ENCODE measurements around the gene ERG28. TPM values are rescaled to one million over a fixed set of nuclear protein-coding genes. Genes with fewer than 3 reads are reported as not detected.

ERG28 gene
- polyA plus RNA-seq, 1 of the 3 experiments (the other 2 are of a cell fraction) = 14.8 TPM

GRCh38 chr14:75626863-75627262 lies 33.8 kb downstream of the ERG28 start:
- ChIA-PET CTCF (interaction anchor here (0.6 to 2.6 kb wide), 2 partner anchors 8 to 27 kb away, joined by 3 to 11 read pairs; no protein-coding TSS in a partner anchor), POLR2A (no interaction called here)
- no peaks in the 10 kb centered on the region for H3K9me3 ChIP-seq
- H3K9me2 ChIP-seq = no peaks in the 10 kb centered on the region
- H2AFZ ChIP-seq (ENCODE audit: low read depth) = no peak overlapping the region
- H3K4me2 ChIP-seq = no peak overlapping the region
- peaks cover 7% of the 10 kb centered on the region; the same call in 1 of the 2 replicates for H3K27me3 ChIP-seq (ENCODE audit: insufficient read depth)
- no peak for DNase-seq
- WGBS (ENCODE audit: low lambda C conversion rate) = 30% methylated on average over 3 of the region's 3 CpGs
- H3K9ac ChIP-seq = no peak overlapping the region
- H3K27ac ChIP-seq (ENCODE audit: low read depth in 2 of 2, low read length in 1 of 2) = no peak overlapping the region
- no peaks in the 10 kb centered on the region for H3K36me3 ChIP-seq (replicated peaks in 1 of 2; ENCODE audit: control insufficient read depth in 1 of 2, insufficient read depth in 2 of 2, low read length in 1 of 2)
- H3K79me2 ChIP-seq (ENCODE audit: insufficient read depth) = no peaks in the 10 kb centered on the region
- H3K4me3 ChIP-seq (ENCODE audit: low read depth in 2 of 2, low read length in 1 of 2) = no peak overlapping the region
- no peaks in the 10 kb centered on the region for H4K20me1 ChIP-seq (ENCODE audit: insufficient read depth)
- no peaks in the 10 kb centered on the region for H3K4me1 ChIP-seq (ENCODE audit: control insufficient read depth in 1 of 2, insufficient read depth in 2 of 2, low read depth in 1 of 2, low read length in 1 of 2)
- TF ChIP-seq NRF1 (IDR thresholded peaks at IDR 0.05; ENCODE audit: low read depth, low read length) (no peak), EZH2phosphoT487 (IDR thresholded peaks at IDR 0.05; ENCODE audit: borderline replicate concordance, low read depth) (no peak), CHD2 (IDR thresholded peaks at IDR 0.05; ENCODE audit: low read length, partially characterized antibody) (no peak), CTCF (IDR thresholded peaks at IDR 0.05) (no peak), NFIC (IDR thresholded peaks at IDR 0.05; ENCODE audit: borderline replicate concordance) (no peak), EP300 (IDR thresholded peaks at IDR 0.05; ENCODE audit: borderline replicate concordance in 1 of 2, low read depth in 1 of 2, low read length in 1 of 2) (no peak), MEF2A (IDR thresholded peaks at IDR 0.05; ENCODE audit: borderline replicate concordance, low read depth) (no peak), GATA2 (CRISPR knock-in tag; IDR thresholded peaks at IDR 0.05) (no peak)
- H3F3A ChIP-seq (replicated peaks; ENCODE audit: insufficient read depth) = no peaks in the 10 kb centered on the region

GRCh38 chr14:75626396-75626795 lies 34.3 kb downstream of the ERG28 start:
- no peak for DNase-seq
- H3K9me2 ChIP-seq = no peaks in the 10 kb centered on the region
- no peaks in the 10 kb centered on the region for H3F3A ChIP-seq (replicated peaks; ENCODE audit: insufficient read depth)
- no peaks in the 10 kb centered on the region for H3K36me3 ChIP-seq (replicated peaks in 1 of 2; ENCODE audit: control insufficient read depth in 1 of 2, insufficient read depth in 2 of 2, low read length in 1 of 2)
- CTCF ChIA-PET = interaction anchor here (1.3 to 2.6 kb wide), 2 partner anchors 9 to 28 kb away, joined by 3 to 11 read pairs; no protein-coding TSS in a partner anchor
- H3K4me1 ChIP-seq (ENCODE audit: control insufficient read depth in 1 of 2, insufficient read depth in 2 of 2, low read depth in 1 of 2, low read length in 1 of 2) = no peaks in the 10 kb centered on the region
- no peak overlapping the region for H3K4me2 ChIP-seq
- no peak overlapping the region for H3K27ac ChIP-seq (ENCODE audit: low read depth in 2 of 2, low read length in 1 of 2)
- TF ChIP-seq JUND (IDR thresholded peaks at IDR 0.05) = no peak
- no peak for TF ChIP-seq FOXM1 (IDR thresholded peaks at IDR 0.05; ENCODE audit: low read depth)
- TF ChIP-seq TEAD4 (IDR thresholded peaks at IDR 0.05; ENCODE audit: borderline replicate concordance, insufficient read depth) = no peak
- no peak for TF ChIP-seq USF2 (IDR thresholded peaks at IDR 0.05; ENCODE audit: borderline replicate concordance, low read depth, low read length)
- TF ChIP-seq RCOR1 (IDR thresholded peaks at IDR 0.05; ENCODE audit: low read length) = no peak
- no peaks in the 10 kb centered on the region for H4K20me1 ChIP-seq (ENCODE audit: insufficient read depth)
- POLR2A ChIA-PET = no interaction called here
- peaks cover 7% of the 10 kb centered on the region; the same call in 1 of the 2 replicates for H3K27me3 ChIP-seq (ENCODE audit: insufficient read depth)
- H3K9ac ChIP-seq = no peak overlapping the region
- no peaks in the 10 kb centered on the region for H3K9me3 ChIP-seq
- no peak overlapping the region for H2AFZ ChIP-seq (ENCODE audit: low read depth)
- 82% methylated on average over 3 of the region's 3 CpGs for WGBS (ENCODE audit: low lambda C conversion rate)
- no peak overlapping the region for H3K4me3 ChIP-seq (ENCODE audit: low read depth in 2 of 2, low read length in 1 of 2)
- H3K79me2 ChIP-seq (ENCODE audit: insufficient read depth) = no peaks in the 10 kb centered on the region

All from SK-N-SH (cell line).